ENCODE data around the gene MOB3A. TPM values are rescaled to one million over a fixed set of nuclear protein-coding genes. Genes with fewer than 3 reads are reported as not detected.

The MOB3A gene
- total RNA-seq, 2 experiments from 2014 or later: 96.4 to 97.3 TPM

- ChIA-PET POLR2A (no interaction called here), CTCF (no interaction called here)
- H3K36me3 ChIP-seq (ENCODE audit: insufficient read depth, low read length): peaks cover 60% of the 10 kb centered on the region
- H3K27ac ChIP-seq (ENCODE audit: low read depth in 1 of 2, low read length in 2 of 2): no peak overlapping the region
- H3K27ac Mint-ChIP-seq: no peak overlapping the region
- no peak overlapping the region for H3K4me3 Mint-ChIP-seq
- ATAC-seq (ENCODE audit: poor library complexity) (no peak), DNase-seq (no peak)
- peaks cover 48% of the 10 kb centered on the region for H3K36me3 Mint-ChIP-seq (ENCODE audit: low read depth)
- peaks cover 10% of the 10 kb centered on the region for H3K4me1 Mint-ChIP-seq (ENCODE audit: low read depth)
- no peaks in the 10 kb centered on the region for H3K27me3 Mint-ChIP-seq
- H3K9me3 Mint-ChIP-seq: no peaks in the 10 kb centered on the region
- H3K4me3 ChIP-seq (ENCODE audit: low read length): no peak overlapping the region
- intact Hi-C loops (cut with DNase I, micrococcal nuclease): no loop called here
- peaks cover 19% of the 10 kb centered on the region for H3K4me1 ChIP-seq (ENCODE audit: insufficient read depth, low read length)
- no peaks in the 10 kb centered on the region for H3K27me3 ChIP-seq (ENCODE audit: control insufficient read depth in 1 of 2, insufficient read depth in 2 of 2, low read length in 2 of 2)
- peaks cover 4 to 18% of the 10 kb centered on the region in 2 experiments for H3K9me3 ChIP-seq (ENCODE audit: control insufficient read depth in 1 of 2, insufficient read depth in 1 of 2, low read length in 2 of 2)
- no peak for TF ChIP-seq CTCF (IDR thresholded peaks at IDR 0.05)
These were observed 5.5 kb upstream of the MOB3A start for GRCh38 chr19:2101417-2102335.

- Histone ChIP-seq H3K27me3 (ENCODE audit: control insufficient read depth in 1 of 2, insufficient read depth in 2 of 2, low read length in 2 of 2) (no peaks in the 10 kb centered on the region), H3K9me3 (ENCODE audit: control insufficient read depth in 1 of 2, insufficient read depth in 1 of 2, low read length in 2 of 2) (peaks cover 4 to 13% of the 10 kb centered on the region in 2 experiments), H3K4me1 (ENCODE audit: insufficient read depth, low read length) (peaks cover 19% of the 10 kb centered on the region), H3K4me3 (ENCODE audit: low read length) (no peak overlapping the region), H3K27ac (ENCODE audit: low read depth in 1 of 2, low read length in 2 of 2) (no peak overlapping the region), H3K36me3 (ENCODE audit: insufficient read depth, low read length) (peaks cover 50% of the 10 kb centered on the region)
- peaks cover 45% of the 10 kb centered on the region for H3K36me3 Mint-ChIP-seq (ENCODE audit: low read depth)
- H3K4me1 Mint-ChIP-seq (ENCODE audit: low read depth): peaks cover 10% of the 10 kb centered on the region
- ATAC-seq (ENCODE audit: poor library complexity) (no peak), DNase-seq (no peak)
- H3K27me3 Mint-ChIP-seq: no peaks in the 10 kb centered on the region
- no peaks in the 10 kb centered on the region for H3K9me3 Mint-ChIP-seq
- no peak for TF ChIP-seq CTCF (IDR thresholded peaks at IDR 0.05)
- intact Hi-C loops (cut with DNase I, micrococcal nuclease): no loop called here
- H3K27ac Mint-ChIP-seq: no peak overlapping the region
- ChIA-PET CTCF (no interaction called here), POLR2A (no interaction called here)
- H3K4me3 Mint-ChIP-seq: no peak overlapping the region
These were observed 4.6 kb upstream of the MOB3A start for GRCh38 chr19:2100719-2101061.

GRCh38 chr19:2099937-2100718, 4.0 kb upstream of the MOB3A start:
- intact Hi-C loops (cut with DNase I, micrococcal nuclease): loop anchor here in 1 of 2 experiments (5.0 kb wide), 1 partner anchor 238 kb away; the partner anchor contains the start of gene KLF16
- peaks cover 43% of the 10 kb centered on the region for H3K36me3 Mint-ChIP-seq (ENCODE audit: low read depth)
- POLR2A ChIA-PET: no interaction called here

More at GRCh38 chr19:2099937-2100718, 4.0 kb upstream of the MOB3A start:
- ATAC-seq (ENCODE audit: poor library complexity) (no peak), DNase-seq (peak in 1 of 14 experiments; percentile 41)
- no peak overlapping the region for H3K27ac Mint-ChIP-seq
- Histone ChIP-seq H3K27ac (ENCODE audit: low read depth in 1 of 2, low read length in 2 of 2) (no peak overlapping the region), H3K27me3 (ENCODE audit: control insufficient read depth in 1 of 2, insufficient read depth in 2 of 2, low read length in 2 of 2) (no peaks in the 10 kb centered on the region), H3K9me3 (ENCODE audit: control insufficient read depth in 1 of 2, insufficient read depth in 1 of 2, low read length in 2 of 2) (peaks cover 0 to 7% of the 10 kb centered on the region in 2 experiments), H3K4me1 (ENCODE audit: insufficient read depth, low read length) (peaks cover 25% of the 10 kb centered on the region), H3K36me3 (ENCODE audit: insufficient read depth, low read length) (peaks cover 44% of the 10 kb centered on the region), H3K4me3 (ENCODE audit: low read length) (no peak overlapping the region)
- CTCF ChIA-PET: no interaction called here
- peaks cover 10% of the 10 kb centered on the region for H3K4me1 Mint-ChIP-seq (ENCODE audit: low read depth)
- no peak overlapping the region for H3K4me3 Mint-ChIP-seq
- H3K27me3 Mint-ChIP-seq: no peaks in the 10 kb centered on the region
- no peak for TF ChIP-seq CTCF (IDR thresholded peaks at IDR 0.05)
- H3K9me3 Mint-ChIP-seq: no peaks in the 10 kb centered on the region
